GM12878 (cell line): Measurements from ENCODE around the gene KIAA1328.

Source experiments
- BACH1 ChIP-seq: fragments of 450-650 bp; IDR thresholded peaks from 2 replicates; pipeline ENCODE4 v1.6.1; 2017; ENCODE audit warnings: mild to moderate bottlenecking, borderline replicate concordance
- CREB1 ChIP-seq: IDR thresholded peaks from 2 replicates; pipeline ENCODE4 v1.6.1; 2012; ENCODE audit warnings: low read depth, mild to moderate bottlenecking, inconsistent platforms
- ETV6 ChIP-seq, 2 experiments: fragments of 450-650 bp in 1 of 2; IDR thresholded peaks in 1 of 2; conservative IDR thresholded peaks in 1 of 2; 2 replicates each; pipeline ENCODE4 v1.6.1; 2014; ENCODE audit warnings: antibody characterized with exemption in 1 of 2, borderline replicate concordance in 1 of 2, low read depth in 1 of 2, mild to moderate bottlenecking in 1 of 2, moderate library complexity in 1 of 2
- GATAD2B ChIP-seq: fragments of 450-650 bp; conservative IDR thresholded peaks from 2 replicates; pipeline ENCODE4 v1.6.1; 2017; ENCODE audit warnings: low read depth, mild to moderate bottlenecking, moderate library complexity
- JUND ChIP-seq: IDR thresholded peaks from 2 replicates; pipeline ENCODE4 v1.6.1; 2012; ENCODE audit warnings: low read depth, mild to moderate bottlenecking, low read length, improper control_type of control experiment, moderate library complexity
- MXI1 ChIP-seq: fragments of 150-350 bp; IDR thresholded peaks from 2 replicates; pipeline ENCODE4 v1.6.1; 2011; ENCODE audit warnings: low read depth, mild to moderate bottlenecking, inconsistent platforms, low read length, improper control_type of control experiment
- POLR2A ChIP-seq: IDR thresholded peaks from 2 replicates; pipeline ENCODE4 v1.6.1; 2011; ENCODE audit warnings: low read depth, mild to moderate bottlenecking, low read length
- TF ChIP-seq, protein P1 (sequence below): IDR thresholded peaks from 2 replicates; pipeline ENCODE4 v1.6.1; 2012; ENCODE audit warnings: low read depth, low read length, improper control_type of control experiment
- TF ChIP-seq, protein P2 (sequence below), 3 experiments: IDR thresholded peaks in 2 of 3; conservative IDR thresholded peaks in 1 of 3; 2 replicates each; pipeline ENCODE4 v1.5.1; 2011; ENCODE audit warnings: low read depth in 3 of 3, low read length in 3 of 3, mild to moderate bottlenecking in 3 of 3, control low read depth in 2 of 3, moderate library complexity in 2 of 3, inconsistent platforms in 1 of 3, mixed read lengths in 1 of 3; ENCODE audit not compliant: control insufficient read depth in 2 of 3, insufficient read depth in 1 of 3; ENCODE audit errors: extremely low read depth in 1 of 3
- TF ChIP-seq, protein P3 (sequence below): IDR thresholded peaks from 2 replicates; pipeline ENCODE4 v1.6.1; 2012; ENCODE audit warnings: mild to moderate bottlenecking, low read depth, low read length
- TF ChIP-seq, protein P4 (sequence below): fragments of 450-650 bp; IDR thresholded peaks from 2 replicates; pipeline ENCODE4 v1.6.1; 2016; ENCODE audit warnings: mild to moderate bottlenecking
- TF ChIP-seq, protein P5 (sequence below): IDR thresholded peaks from 2 replicates; pipeline ENCODE4 v1.6.1; 2012; ENCODE audit warnings: low read length, inconsistent platforms
- TF ChIP-seq, protein P6 (sequence below): IDR thresholded peaks from 2 replicates; pipeline ENCODE4 v1.6.1; 2012; ENCODE audit warnings: low read depth, low read length, improper control_type of control experiment

DNA sequence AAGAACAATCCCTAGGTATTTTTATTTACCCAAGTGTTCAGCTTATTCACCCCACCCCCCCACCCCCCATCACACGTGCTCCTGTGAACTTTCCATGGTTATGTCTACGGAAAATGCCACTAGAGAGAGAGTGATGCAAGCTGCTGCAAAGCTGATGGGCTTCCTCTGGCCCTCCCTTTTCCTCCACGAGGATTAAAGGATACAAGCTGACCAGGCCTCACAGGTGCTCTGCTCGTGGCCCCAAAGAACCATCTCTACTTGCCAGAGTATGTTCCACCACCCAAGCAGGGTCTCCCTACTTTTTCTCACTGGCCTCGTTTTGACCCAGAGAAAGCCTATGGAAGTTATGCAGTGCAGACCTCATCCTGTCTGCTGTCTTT, 394.1 kb downstream of the KIAA1328 start:
- TF ChIP-seq CREB1 (no peak), POLR2A (no peak), GATAD2B (no peak), ETV6 (conservative IDR thresholded peaks at IDR 0.05 in 1 of 2, IDR thresholded peaks at IDR 0.05 in 1 of 2; ENCODE audit: borderline replicate concordance in 1 of 2, low read depth in 1 of 2) (no peak), JUND (no peak), MXI1 (no peak), BACH1 (no peak)
- TF ChIP-seq, protein P1, sequence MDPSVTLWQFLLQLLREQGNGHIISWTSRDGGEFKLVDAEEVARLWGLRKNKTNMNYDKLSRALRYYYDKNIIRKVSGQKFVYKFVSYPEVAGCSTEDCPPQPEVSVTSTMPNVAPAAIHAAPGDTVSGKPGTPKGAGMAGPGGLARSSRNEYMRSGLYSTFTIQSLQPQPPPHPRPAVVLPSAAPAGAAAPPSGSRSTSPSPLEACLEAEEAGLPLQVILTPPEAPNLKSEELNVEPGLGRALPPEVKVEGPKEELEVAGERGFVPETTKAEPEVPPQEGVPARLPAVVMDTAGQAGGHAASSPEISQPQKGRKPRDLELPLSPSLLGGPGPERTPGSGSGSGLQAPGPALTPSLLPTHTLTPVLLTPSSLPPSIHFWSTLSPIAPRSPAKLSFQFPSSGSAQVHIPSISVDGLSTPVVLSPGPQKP = no peak
- TF ChIP-seq, protein P2, sequence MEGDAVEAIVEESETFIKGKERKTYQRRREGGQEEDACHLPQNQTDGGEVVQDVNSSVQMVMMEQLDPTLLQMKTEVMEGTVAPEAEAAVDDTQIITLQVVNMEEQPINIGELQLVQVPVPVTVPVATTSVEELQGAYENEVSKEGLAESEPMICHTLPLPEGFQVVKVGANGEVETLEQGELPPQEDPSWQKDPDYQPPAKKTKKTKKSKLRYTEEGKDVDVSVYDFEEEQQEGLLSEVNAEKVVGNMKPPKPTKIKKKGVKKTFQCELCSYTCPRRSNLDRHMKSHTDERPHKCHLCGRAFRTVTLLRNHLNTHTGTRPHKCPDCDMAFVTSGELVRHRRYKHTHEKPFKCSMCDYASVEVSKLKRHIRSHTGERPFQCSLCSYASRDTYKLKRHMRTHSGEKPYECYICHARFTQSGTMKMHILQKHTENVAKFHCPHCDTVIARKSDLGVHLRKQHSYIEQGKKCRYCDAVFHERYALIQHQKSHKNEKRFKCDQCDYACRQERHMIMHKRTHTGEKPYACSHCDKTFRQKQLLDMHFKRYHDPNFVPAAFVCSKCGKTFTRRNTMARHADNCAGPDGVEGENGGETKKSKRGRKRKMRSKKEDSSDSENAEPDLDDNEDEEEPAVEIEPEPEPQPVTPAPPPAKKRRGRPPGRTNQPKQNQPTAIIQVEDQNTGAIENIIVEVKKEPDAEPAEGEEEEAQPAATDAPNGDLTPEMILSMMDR (IDR thresholded peaks at IDR 0.05 in 2 of 3, conservative IDR thresholded peaks at IDR 0.05 in 1 of 3; ENCODE audit: control insufficient read depth in 2 of 3, extremely low read depth in 1 of 3, insufficient read depth in 1 of 3, low read depth in 3 of 3, low read length in 3 of 3) = no peak
- TF ChIP-seq, protein P3, sequence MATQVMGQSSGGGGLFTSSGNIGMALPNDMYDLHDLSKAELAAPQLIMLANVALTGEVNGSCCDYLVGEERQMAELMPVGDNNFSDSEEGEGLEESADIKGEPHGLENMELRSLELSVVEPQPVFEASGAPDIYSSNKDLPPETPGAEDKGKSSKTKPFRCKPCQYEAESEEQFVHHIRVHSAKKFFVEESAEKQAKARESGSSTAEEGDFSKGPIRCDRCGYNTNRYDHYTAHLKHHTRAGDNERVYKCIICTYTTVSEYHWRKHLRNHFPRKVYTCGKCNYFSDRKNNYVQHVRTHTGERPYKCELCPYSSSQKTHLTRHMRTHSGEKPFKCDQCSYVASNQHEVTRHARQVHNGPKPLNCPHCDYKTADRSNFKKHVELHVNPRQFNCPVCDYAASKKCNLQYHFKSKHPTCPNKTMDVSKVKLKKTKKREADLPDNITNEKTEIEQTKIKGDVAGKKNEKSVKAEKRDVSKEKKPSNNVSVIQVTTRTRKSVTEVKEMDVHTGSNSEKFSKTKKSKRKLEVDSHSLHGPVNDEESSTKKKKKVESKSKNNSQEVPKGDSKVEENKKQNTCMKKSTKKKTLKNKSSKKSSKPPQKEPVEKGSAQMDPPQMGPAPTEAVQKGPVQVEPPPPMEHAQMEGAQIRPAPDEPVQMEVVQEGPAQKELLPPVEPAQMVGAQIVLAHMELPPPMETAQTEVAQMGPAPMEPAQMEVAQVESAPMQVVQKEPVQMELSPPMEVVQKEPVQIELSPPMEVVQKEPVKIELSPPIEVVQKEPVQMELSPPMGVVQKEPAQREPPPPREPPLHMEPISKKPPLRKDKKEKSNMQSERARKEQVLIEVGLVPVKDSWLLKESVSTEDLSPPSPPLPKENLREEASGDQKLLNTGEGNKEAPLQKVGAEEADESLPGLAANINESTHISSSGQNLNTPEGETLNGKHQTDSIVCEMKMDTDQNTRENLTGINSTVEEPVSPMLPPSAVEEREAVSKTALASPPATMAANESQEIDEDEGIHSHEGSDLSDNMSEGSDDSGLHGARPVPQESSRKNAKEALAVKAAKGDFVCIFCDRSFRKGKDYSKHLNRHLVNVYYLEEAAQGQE = no peak
- TF ChIP-seq, protein P4, sequence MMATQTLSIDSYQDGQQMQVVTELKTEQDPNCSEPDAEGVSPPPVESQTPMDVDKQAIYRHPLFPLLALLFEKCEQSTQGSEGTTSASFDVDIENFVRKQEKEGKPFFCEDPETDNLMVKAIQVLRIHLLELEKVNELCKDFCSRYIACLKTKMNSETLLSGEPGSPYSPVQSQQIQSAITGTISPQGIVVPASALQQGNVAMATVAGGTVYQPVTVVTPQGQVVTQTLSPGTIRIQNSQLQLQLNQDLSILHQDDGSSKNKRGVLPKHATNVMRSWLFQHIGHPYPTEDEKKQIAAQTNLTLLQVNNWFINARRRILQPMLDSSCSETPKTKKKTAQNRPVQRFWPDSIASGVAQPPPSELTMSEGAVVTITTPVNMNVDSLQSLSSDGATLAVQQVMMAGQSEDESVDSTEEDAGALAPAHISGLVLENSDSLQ = no peak
- TF ChIP-seq, protein P5, sequence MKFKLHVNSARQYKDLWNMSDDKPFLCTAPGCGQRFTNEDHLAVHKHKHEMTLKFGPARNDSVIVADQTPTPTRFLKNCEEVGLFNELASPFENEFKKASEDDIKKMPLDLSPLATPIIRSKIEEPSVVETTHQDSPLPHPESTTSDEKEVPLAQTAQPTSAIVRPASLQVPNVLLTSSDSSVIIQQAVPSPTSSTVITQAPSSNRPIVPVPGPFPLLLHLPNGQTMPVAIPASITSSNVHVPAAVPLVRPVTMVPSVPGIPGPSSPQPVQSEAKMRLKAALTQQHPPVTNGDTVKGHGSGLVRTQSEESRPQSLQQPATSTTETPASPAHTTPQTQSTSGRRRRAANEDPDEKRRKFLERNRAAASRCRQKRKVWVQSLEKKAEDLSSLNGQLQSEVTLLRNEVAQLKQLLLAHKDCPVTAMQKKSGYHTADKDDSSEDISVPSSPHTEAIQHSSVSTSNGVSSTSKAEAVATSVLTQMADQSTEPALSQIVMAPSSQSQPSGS = no peak
- TF ChIP-seq, protein P6, sequence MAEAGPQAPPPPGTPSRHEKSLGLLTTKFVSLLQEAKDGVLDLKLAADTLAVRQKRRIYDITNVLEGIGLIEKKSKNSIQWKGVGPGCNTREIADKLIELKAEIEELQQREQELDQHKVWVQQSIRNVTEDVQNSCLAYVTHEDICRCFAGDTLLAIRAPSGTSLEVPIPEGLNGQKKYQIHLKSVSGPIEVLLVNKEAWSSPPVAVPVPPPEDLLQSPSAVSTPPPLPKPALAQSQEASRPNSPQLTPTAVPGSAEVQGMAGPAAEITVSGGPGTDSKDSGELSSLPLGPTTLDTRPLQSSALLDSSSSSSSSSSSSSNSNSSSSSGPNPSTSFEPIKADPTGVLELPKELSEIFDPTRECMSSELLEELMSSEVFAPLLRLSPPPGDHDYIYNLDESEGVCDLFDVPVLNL = no peak
